GM15510 (cell line): ENCODE data around the gene C2orf81.

Experiments
- POLR2A ChIP-seq: IDR thresholded peaks from 3 replicates; pipeline ENCODE4 v1.6.1; 2011; ENCODE audit warnings: borderline replicate concordance; ENCODE audit not compliant: insufficient read length; ENCODE audit errors: extremely low read depth

C2orf81 gene

DNA sequence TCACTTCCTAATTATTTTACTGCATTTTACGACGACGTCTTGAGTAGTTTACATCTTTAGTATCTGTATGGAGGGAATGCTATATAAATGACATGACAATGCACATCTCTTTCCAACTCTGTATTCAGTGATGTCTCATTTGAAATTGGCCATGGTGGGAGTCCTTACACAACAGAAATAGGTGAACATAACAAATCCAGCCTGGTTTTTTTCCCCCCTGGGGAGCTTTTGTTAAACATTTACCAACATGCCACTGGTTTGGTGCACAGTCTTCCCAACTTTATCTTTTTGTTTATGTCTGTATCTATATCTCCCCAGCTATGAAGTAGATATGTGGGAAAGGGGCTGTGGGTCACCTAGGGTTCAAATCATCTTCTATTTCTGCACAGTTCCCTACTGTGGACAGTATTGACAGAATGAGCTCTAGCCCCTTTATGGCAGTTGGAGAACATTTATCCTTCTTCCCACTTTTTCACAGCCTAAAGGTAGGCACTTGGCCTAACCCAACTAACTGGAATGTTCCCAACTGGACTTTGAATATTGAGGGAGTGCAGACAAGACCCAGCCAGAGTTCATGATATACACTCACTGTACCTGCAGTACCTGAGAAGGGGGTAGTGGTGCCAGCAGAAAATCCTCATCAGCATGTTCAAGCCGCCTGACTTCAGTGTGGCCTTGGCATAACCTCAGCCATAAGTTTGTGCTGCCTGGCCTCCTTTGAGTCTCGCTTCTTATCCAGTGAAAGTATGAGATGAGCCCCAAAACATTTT lies 26.0 kb upstream of the C2orf81 start:
- TF ChIP-seq POLR2A = no peak

DNA sequence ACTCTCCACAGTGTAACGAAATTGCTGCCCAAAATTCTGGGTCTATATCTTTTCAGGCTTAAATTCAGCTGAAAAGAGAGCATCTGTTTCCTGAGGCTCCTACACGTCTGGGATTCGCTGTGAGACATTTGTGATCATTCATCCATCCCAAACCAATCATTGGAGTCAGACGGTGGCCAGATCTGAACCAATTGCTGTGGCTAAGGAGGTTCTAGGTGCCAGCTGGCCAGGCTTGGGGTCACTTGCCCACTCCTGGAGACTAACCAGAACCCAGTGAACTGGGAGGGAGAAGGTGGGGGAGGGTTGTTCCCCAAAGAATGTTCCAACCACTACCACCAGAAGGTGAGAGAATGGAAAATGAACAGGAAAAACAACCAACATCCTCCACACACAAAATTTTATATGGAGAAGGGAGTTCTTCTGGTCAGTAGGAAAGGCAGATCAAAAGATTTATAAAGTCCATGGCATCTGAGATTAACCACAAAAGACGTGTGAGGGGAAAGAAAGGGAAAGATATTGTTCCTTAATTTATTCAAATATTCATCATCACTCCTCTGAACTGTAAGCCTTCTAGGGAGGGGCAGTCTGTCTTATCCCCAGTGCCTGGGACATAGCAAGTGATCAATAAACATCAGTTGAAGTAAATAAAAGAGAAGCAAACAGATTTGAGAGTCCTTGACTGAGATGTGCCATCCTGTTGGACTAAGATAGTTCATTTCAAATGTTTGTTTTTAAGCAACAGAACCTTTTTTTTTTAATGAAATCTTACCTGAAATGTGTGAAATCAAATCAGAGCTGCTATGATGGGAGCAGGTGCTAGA lies 23.3 kb upstream of the C2orf81 start:
- TF ChIP-seq POLR2A = no peak

DNA sequence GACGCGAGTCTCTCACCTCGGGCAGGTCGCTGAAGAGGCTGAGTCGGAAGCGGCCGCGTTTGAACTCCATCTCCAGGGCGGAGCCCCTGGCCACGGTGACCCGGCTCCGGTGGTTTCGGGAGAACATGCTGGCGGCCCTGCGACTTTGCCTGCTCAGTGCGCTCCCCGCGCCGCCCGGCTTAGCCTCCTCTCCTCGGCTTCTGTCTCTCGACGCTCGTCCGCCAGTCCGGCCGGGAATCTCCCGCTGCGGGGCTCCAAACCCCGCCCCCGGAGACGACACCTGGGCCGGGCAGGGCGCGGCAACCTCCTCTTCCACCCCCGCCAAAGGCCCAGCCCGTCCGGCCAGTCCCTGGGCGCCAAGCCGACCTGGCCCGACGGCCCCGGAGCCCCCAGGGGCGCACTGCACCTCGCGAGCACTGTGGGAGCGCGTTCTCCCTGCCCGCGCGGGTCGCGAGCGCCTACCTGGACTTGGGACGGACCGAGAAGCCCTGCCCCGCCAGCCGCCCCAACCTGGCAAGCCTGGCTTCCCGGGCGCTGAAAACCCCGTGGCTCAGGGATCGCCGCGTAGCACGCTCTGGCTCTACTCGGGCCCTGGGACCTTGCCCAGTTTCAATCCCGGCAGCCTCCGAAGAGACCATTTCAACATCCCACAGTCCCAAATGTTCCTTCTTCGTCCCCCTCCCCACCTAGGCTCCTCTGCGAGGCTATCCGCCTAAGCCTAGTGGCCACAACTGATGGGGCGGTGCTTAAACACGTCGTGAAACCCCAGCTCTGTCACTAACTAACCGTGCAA lies 20.5 kb upstream of the C2orf81 start, which contains the start of gene RTKN:
Gene RTKN, minus strand, starts transcription at position 248 of the 793 bp plus-strand sequence. Its CDS starts 121 bp downstream, at position 127.
- peak; percentile 35 for TF ChIP-seq POLR2A

DNA sequence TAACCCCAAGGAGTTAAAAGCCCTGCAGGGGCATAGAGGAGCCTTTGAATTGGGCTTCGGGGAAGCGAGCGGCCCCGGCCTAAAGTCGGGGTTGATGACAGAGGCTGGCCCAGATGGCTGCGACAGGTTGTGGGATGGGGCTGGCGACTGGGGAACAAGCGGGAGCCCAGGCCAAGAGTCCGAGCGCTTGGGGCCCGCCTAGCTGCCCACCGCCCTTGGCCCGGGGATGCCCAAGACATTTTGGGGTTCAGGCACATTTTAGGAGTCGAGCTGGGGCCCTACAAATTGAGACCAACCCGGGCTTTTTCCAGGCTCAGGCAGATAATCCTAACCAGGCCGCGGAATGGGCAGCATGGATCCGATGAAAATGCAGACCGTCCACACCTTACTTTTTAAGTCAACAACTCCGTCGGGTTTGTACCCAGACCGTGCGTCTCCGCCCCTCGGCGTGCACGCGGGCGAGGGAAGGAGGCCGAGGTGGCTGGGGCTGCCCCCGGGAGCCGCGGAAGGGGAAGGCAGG lies 19.8 kb upstream of the C2orf81 start:
- no peak for TF ChIP-seq POLR2A

DNA sequence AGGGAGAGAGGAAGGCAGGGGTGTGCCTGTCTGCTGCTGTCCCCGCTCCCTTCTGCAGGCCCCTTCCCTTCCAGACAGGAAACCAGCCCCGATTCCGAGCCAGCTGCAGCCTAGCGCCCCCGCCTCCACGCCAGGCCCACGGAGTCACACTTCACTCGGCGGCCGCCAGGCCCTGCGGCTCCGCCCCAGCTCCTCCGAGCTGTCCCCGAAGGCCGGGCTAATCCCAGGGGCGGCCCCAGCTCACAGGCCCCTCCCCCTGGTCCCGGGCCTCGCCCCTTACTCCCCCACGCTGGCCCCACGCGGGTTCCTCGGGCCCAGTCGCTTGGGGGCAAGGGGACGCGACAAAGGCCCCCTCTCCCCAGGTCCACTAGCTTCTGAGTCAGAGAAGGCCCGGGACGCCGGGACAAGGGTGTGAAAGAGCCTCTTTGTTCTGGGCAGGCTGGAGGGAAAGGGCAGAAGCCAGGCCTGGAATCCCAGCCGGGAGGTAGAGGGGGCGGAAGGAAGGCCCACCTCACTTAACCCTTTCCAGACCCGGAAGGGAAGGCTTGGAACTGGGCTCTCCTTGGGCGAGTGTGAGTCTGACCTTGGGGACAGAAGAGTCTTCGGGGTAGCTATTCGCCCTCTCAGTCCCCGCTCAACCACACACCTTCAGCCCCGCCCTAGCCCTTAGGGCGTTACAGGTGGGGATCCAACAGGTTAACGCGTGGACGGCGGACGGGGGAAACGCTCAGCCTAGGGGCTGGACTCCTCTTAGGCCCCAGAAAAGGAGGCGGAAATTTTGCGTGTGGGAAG lies 19.2 kb upstream of the C2orf81 start:
- peak; percentile 52 for TF ChIP-seq POLR2A

DNA sequence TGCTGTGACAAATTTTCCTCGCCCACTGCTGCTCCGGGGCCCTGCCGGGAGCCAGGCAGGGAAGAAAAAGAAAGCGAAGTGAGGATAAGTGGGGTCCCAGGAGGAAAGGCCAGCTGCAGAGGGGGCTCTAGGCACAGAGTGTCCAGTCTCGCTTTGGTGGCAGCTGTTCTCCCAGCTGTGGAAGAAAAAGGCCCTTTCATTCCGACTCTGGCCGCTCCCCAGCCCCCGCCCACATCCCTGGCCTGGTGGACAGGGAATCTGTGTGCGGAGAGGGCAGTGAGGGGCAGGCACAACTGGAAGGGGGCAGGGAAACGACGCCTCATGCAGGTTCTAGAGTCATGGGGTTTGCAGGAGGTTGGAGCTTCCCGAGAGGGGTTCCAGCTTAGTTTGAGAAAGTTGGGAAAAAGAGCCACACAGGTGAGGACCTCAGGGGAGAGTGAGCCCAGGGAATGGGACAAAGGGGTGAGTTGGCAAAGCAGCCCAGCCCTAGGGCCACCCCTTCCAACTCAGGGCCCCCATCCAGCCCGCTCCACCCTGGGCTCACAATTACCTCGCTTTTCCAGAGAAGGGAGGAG lies 18.5 kb upstream of the C2orf81 start:
- TF ChIP-seq POLR2A = no peak

DNA sequence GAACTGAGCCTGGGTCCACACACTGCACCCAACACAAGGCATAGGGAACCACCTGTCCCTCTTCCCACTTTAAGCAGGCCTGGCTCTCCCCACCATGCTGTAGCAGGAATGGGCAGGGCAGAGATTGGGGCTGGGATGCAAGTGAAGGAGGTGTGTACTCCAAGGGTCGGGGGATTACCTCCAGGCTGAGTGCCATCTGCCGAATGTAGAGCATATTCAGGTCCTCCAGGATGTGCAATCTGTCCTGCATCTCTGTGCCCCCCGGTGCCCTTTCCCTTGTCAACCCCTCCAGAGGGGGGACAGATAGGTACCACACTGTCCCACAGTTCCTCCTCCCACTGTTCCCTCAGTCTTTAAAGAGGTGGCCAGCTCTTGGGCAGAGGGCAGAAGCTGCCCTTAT lies 18.0 kb upstream of the C2orf81 start:
- TF ChIP-seq POLR2A = no peak

DNA sequence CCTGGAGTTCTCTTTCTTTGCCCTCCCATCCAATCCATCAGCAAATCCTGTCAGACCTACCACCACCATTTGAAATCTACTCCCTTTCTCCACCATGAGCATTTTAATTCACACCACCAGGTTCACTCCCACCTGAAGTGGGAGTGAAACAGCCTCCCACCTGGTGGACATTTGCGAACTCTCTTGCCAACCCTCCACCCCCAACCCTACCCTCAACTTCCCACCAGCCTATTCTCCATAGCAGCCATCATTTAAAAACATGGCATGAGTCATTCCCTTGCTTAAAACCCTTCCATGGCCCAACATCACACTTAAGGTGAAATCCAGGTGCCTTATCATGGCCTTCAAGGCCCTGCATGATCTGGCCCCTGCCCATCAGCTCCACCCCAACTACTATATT lies 16.8 kb upstream of the C2orf81 start:
- TF ChIP-seq POLR2A = no peak

DNA sequence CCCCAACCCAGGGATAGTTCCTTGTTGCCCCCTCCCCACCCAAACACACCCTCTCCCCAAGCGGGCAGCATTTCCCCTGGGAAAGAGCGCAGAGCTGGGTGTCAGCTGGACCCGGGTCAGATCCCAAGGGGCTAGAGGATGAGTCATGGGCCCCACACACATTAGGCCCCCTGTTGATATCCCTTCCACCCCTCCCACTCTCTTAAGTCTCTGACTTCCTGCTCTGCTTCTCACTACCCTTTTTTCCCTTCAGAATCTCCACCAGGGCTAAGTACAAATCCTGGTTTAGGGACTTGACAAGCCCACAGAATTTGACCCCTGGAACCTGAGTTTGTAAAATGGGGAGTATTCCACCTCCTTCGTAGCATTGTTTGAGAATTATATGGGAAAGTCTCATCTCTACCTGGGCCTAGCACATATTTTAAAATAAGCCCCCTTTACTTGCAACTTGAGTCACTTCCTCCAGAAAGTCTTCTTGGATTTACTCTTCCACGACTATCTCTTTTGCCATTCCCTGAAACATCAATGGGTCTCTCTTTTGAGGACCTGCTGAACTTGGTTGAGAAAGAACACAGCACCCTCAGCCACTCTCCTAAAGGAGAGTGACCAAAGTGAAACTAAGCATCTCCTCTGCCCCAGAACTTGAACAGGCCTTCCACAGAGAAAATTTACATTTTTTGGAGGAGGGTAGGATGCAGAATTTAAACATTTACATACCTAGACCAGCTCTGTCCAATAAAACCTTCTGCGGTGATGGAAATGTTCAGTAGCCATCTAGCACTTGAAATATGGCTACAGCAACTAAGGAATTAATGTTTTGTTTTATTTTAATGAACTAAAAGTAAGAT lies 15.7 kb upstream of the C2orf81 start:
- no peak for TF ChIP-seq POLR2A

DNA sequence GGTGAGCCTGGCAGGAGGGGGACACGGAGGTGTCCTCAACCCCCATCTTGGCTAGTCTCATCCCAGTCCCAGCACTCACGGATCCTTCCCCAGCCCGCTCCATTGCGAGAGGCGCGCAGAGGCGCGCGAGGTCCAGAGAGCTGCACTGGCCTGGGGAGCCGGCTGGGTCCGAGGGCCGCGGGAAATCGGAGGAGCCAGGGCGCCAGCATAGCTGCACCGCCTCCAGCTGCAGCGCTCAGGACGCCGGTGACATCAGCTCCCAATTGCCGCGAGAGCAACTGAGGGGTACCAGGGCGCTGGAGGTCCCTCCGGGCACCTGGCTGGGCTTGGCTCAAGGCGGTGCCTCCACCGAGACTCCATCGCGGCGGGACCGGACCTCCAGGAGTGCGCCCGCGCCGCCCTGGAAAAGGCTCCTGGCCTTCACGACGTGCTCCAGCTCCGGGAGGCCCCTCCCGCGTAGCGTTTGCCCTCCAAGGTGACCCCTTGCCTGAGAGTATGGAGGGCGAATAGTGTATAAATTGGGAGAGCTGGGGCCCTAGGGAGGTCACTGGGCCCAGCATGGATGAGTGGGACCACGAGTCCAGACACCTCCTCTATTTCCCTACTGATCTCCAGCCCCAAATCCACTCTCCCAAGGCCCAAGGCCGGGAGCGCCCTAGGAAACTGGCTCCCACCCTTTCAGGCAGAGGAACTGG lies 14.8 kb upstream of the C2orf81 start:
- no peak for TF ChIP-seq POLR2A

DNA sequence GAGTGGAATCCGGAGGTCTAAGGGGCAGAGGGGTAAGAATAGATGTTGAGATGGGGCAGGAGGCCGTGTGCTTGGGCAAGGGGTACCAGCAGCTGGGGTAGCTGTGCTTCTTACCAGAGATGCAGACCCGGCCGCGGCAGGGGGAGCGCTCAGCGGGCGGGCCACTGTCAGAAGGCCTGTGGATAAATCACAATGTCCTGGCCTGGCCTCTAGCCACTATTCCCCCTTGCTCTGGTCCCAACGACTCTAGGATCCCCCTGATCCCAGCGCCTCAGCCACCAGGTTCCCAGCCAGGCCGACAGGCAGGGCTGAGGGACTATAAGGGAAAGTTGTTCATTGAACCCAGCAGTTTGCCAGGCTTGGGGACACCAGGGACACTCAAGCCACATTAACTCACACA lies 9.1 kb upstream of the C2orf81 start:
- TF ChIP-seq POLR2A = no peak

DNA sequence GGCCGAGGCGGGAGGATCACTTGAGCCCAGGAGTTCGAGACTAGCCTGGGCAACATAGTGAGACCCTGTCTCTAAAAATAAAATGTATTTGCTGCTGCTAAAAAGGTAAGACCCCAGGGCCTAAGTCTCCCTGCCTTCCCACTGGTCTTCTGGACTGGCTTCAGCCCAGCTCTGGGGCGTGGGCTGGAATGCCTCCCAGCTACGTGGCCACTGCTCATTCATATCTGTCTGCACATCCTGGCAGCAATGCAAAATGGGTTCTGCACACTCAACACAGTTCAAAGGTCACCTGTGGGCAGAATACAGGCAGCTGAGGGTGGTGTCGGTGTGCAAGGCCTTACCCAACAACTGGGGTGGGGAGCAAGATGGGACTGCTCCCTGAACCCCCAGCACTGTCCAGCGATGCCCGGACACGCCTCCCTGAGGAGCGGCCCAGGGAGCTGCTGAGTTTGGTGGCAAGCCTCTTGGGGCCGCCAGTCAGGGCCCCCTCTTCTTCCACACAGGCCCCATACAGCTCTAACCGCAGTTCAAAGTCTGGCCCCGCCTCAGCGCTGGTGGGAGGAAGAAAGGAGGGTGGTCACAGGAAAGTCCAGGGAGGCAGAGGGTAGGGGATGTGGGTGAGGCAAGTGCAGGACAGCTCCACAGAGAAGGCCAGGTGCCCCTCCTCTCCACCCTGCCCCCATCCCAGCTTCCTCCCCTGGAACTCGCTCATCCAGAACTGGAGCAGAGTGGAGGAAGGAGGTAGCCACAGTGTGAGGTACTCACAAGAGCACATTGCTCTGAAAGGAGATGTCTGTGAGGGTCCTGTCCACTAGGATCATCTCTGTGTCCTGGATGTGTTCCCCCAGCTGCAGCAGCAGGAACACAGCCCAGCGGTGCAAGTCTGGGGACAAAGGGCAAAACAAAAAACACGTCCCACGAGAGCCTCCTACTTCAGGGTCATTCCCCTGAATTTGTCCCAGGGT lies 8.3 kb upstream of the C2orf81 start:
- TF ChIP-seq POLR2A = no peak

DNA sequence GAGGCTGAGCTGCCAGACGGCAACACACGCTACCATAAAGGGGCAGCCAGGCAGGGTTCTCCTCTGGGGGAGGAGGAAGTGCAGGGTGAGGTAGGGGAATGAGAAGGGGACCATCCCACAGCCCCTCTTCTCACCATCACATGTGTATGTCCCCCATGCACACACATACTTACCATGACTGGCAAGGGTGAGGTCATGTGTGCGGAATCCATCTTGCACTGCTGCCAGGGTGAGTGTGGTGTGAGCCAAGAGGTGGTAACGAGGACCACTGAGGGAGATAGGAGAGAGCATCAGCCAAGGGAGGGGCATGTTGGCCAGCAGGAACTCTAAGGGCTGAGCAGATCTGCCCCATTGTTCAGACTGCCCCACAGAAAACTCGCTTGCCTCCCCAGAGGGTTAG lies 7.3 kb upstream of the C2orf81 start:
- no peak for TF ChIP-seq POLR2A
